GM23338 (cell line): ENCODE measurements around the gene SASH1. TPM values are rescaled to one million over a fixed set of nuclear protein-coding genes. Genes with fewer than 3 reads are reported as not detected.

Source experiments
- ATAC-seq: fragments of 200-7000 bp; cut with Tn5 transposase; 3 replicates; pipeline ENCODE4 v1.9.1; 2020
- DNase-seq: peaks from one replicate; pipeline ENCODE4 v3.0.0-alpha.2; 2015; ENCODE audit warnings: low spot score
- H2AFZ ChIP-seq: fragments of 200-600 bp; sonication (generic); 2 replicates; pipeline ENCODE4 v1.8.0; 2016; ENCODE audit warnings: antibody characterized with exemption, mild to moderate bottlenecking, moderate library complexity
- H3F3A ChIP-seq: fragments of 200-600 bp; sonication (generic); replicated peaks from 2 replicates; pipeline ENCODE4 v1.8.0; 2017; ENCODE audit warnings: antibody characterized with exemption, mixed run types, low read depth
- H3K27ac ChIP-seq: fragments of 200-600 bp; sonication (generic); 2 replicates; pipeline ENCODE4 v1.6.1; 2016; ENCODE audit warnings: low read depth
- H3K27me3 ChIP-seq: fragments of 200-600 bp; sonication (generic); 2 replicates; pipeline ENCODE4 v1.8.0; 2016; ENCODE audit warnings: mild to moderate bottlenecking, mixed run types, moderate library complexity; ENCODE audit not compliant: insufficient read depth
- H3K36me3 ChIP-seq: fragments of 200-600 bp; sonication (generic); 2 replicates; pipeline ENCODE4 v1.8.0; 2016; ENCODE audit warnings: mild to moderate bottlenecking; ENCODE audit not compliant: insufficient read depth
- H3K4me1 ChIP-seq: fragments of 200-600 bp; sonication (generic); 2 replicates; pipeline ENCODE4 v1.8.0; 2016; ENCODE audit warnings: mild to moderate bottlenecking, moderate library complexity; ENCODE audit not compliant: insufficient read depth
- H3K4me2 ChIP-seq: fragments of 200-600 bp; sonication (generic); 2 replicates; pipeline ENCODE4 v1.7.1; 2017; ENCODE audit warnings: mixed run types
- H3K4me3 ChIP-seq: fragments of 200-600 bp; sonication (generic); 2 replicates; pipeline ENCODE4 v1.6.1; 2016; ENCODE audit warnings: mixed run types
- H3K79me2 ChIP-seq: fragments of 200-600 bp; sonication (generic); replicated peaks from 2 replicates; pipeline ENCODE4 v1.8.0; 2017; ENCODE audit warnings: mild to moderate bottlenecking; ENCODE audit not compliant: insufficient read depth
- H3K9me2 ChIP-seq: fragments of 200-600 bp; sonication (generic); 2 replicates; pipeline ENCODE4 v1.8.0; 2017; ENCODE audit not compliant: insufficient read depth
- H4K20me1 ChIP-seq: fragments of 200-600 bp; sonication (generic); replicated peaks from 2 replicates; pipeline ENCODE4 v1.8.0; 2017; ENCODE audit warnings: mild to moderate bottlenecking; ENCODE audit not compliant: insufficient read depth
- H3K27ac Mint-ChIP-seq: 2 replicates; pipeline ENCODE4 v1.8.0; 2020; ENCODE audit warnings: inconsistent platforms, mild to moderate bottlenecking, moderate library complexity, mixed read lengths
- H3K27me3 Mint-ChIP-seq: 3 replicates; pipeline ENCODE4 v1.8.0; 2022; ENCODE audit warnings: low read depth, mild to moderate bottlenecking, moderate library complexity, mixed read lengths, inconsistent platforms; ENCODE audit not compliant: insufficient read depth, poor library complexity
- H3K36me3 Mint-ChIP-seq: 3 replicates; pipeline ENCODE4 v1.8.0; 2021; ENCODE audit warnings: low read depth, mild to moderate bottlenecking, inconsistent platforms, moderate library complexity, mixed read lengths
- H3K4me1 Mint-ChIP-seq: 3 replicates; pipeline ENCODE4 v1.8.0; 2020; ENCODE audit warnings: mild to moderate bottlenecking, inconsistent platforms, mixed read lengths
- H3K4me3 Mint-ChIP-seq: 3 replicates; pipeline ENCODE4 v1.8.0; 2021; ENCODE audit warnings: moderate library complexity, mild to moderate bottlenecking, inconsistent platforms, mixed read lengths
- H3K9me3 Mint-ChIP-seq: 3 replicates; pipeline ENCODE4 v1.8.0; 2020; ENCODE audit warnings: moderate library complexity, mild to moderate bottlenecking, inconsistent platforms, mixed read lengths
- CREB1 ChIP-seq: fragments of 250-450 bp; sonication (Bioruptor Pico); IDR thresholded peaks from 2 replicates; pipeline ENCODE4 v1.5.0; 2020; ENCODE audit warnings: low read depth, mild to moderate bottlenecking, moderate library complexity
- CTCF ChIP-seq, 2 experiments: fragments of 200-600 bp in 1 of 2; sonication (generic) in 1 of 2; conservative IDR thresholded peaks; 2 replicates each; pipeline versions ENCODE4 v1.5.1 to v1.6.1; 2016 to 2017; ENCODE audit warnings: antibody characterized with exemption in 2 of 2, low read depth in 2 of 2, mild to moderate bottlenecking in 2 of 2, moderate library complexity in 1 of 2
- ETS1 ChIP-seq: IDR thresholded peaks from 2 replicates; pipeline ENCODE4 v1.6.1; 2016; ENCODE audit warnings: antibody characterized with exemption
- EZH2 ChIP-seq: fragments of 200-600 bp; sonication (generic); IDR thresholded peaks from one replicate; pipeline ENCODE4 v1.8.0; 2017; ENCODE audit warnings: antibody characterized with exemption, mild to moderate bottlenecking, low read depth; ENCODE audit not compliant: unreplicated experiment
- EZH2phosphoT487 ChIP-seq: fragments of 200-600 bp; sonication (generic); IDR thresholded peaks from one replicate; pipeline ENCODE4 v1.8.1; 2018; ENCODE audit warnings: antibody characterized with exemption; ENCODE audit not compliant: unreplicated experiment
- JUNB ChIP-seq: IDR thresholded peaks from one replicate; pipeline ENCODE4 v1.6.1; 2016; ENCODE audit warnings: antibody characterized with exemption; ENCODE audit not compliant: unreplicated experiment
- NANOG ChIP-seq: IDR thresholded peaks from 2 replicates; pipeline ENCODE4 v1.6.1; 2016; ENCODE audit warnings: antibody characterized with exemption, borderline replicate concordance
- POLR2AphosphoS5 ChIP-seq: IDR thresholded peaks from 2 replicates; pipeline ENCODE4 v1.6.1; 2016; ENCODE audit warnings: antibody characterized with exemption, low read depth
- STAT1 ChIP-seq: IDR thresholded peaks from one replicate; pipeline ENCODE4 v1.6.1; 2016; ENCODE audit warnings: antibody characterized with exemption; ENCODE audit not compliant: unreplicated experiment
- ZNF114 ChIP-seq: fragments of 250-450 bp; sonication (Bioruptor Pico); IDR thresholded peaks from 2 replicates; pipeline ENCODE4 v1.5.0; 2020; ENCODE audit warnings: mild to moderate bottlenecking, moderate library complexity
- ZNF331 ChIP-seq: fragments of 250-450 bp; sonication (Bioruptor Pico); IDR thresholded peaks from 2 replicates; pipeline ENCODE4 v1.5.0; 2020; ENCODE audit warnings: low read depth, mild to moderate bottlenecking, moderate library complexity
- polyA plus RNA-seq: library from polyadenylated mRNA; unstranded; fragments of >200 nt; fragmentation: Nextera tagmentation; extraction: Ambion mirVana; gene quantifications from 2 replicates; pipeline ENCODE4 v1.2.1, GENCODE V29; 2016
- total RNA-seq: library from RNA; depleted of rRNA; stranded (reverse); fragments of >200 nt; shearing (Covaris generic); gene quantifications from 2 replicates; pipeline ENCODE4 v1.2.3, GENCODE V29; 2014
- TF ChIP-seq, protein P1 (sequence below): IDR thresholded peaks from one replicate; pipeline ENCODE4 v1.6.1; 2018; ENCODE audit warnings: antibody characterized with exemption; ENCODE audit not compliant: unreplicated experiment
- TF ChIP-seq, protein P2 (sequence below): fragments of 250-450 bp; sonication (Bioruptor Pico); IDR thresholded peaks from 2 replicates; pipeline ENCODE4 v1.5.0; 2020; ENCODE audit warnings: mild to moderate bottlenecking, moderate library complexity

The SASH1 gene
- total and polyA plus RNA-seq, 2 experiments from 2014 or later, result 8.2 to 30.2 TPM

GRCh38 chr6:148348778-148349177, 6.1 kb downstream of the SASH1 start:
- Histone ChIP-seq H4K20me1 (no peaks in the 10 kb centered on the region), H3K79me2 (peaks cover 77% of the 10 kb centered on the region), H3K9me2 (no peaks in the 10 kb centered on the region), H2AFZ (no peak overlapping the region), H3K4me3 (peak overlapping the region; percentile 31), H3K27me3 (peaks cover 5% of the 10 kb centered on the region; the same call in 1 of the 2 replicates), H3K4me2 (peak overlapping the region; percentile 63), H3K27ac (no peak overlapping the region), H3F3A (no peaks in the 10 kb centered on the region), H3K4me1 (peaks cover 66% of the 10 kb centered on the region), H3K36me3 (no peaks in the 10 kb centered on the region)
- H3K27ac Mint-ChIP-seq, result peak overlapping the region; percentile 78; the same call in 1 of the 2 replicates
- DNase-seq, result no peak
- peaks cover 63% of the 10 kb centered on the region for H3K4me1 Mint-ChIP-seq
- no peak for TF ChIP-seq STAT1
- TF ChIP-seq ETS1, result no peak
- TF ChIP-seq ZNF114, result no peak
- TF ChIP-seq, protein P1, sequence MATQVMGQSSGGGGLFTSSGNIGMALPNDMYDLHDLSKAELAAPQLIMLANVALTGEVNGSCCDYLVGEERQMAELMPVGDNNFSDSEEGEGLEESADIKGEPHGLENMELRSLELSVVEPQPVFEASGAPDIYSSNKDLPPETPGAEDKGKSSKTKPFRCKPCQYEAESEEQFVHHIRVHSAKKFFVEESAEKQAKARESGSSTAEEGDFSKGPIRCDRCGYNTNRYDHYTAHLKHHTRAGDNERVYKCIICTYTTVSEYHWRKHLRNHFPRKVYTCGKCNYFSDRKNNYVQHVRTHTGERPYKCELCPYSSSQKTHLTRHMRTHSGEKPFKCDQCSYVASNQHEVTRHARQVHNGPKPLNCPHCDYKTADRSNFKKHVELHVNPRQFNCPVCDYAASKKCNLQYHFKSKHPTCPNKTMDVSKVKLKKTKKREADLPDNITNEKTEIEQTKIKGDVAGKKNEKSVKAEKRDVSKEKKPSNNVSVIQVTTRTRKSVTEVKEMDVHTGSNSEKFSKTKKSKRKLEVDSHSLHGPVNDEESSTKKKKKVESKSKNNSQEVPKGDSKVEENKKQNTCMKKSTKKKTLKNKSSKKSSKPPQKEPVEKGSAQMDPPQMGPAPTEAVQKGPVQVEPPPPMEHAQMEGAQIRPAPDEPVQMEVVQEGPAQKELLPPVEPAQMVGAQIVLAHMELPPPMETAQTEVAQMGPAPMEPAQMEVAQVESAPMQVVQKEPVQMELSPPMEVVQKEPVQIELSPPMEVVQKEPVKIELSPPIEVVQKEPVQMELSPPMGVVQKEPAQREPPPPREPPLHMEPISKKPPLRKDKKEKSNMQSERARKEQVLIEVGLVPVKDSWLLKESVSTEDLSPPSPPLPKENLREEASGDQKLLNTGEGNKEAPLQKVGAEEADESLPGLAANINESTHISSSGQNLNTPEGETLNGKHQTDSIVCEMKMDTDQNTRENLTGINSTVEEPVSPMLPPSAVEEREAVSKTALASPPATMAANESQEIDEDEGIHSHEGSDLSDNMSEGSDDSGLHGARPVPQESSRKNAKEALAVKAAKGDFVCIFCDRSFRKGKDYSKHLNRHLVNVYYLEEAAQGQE, result no peak
- TF ChIP-seq CREB1 (CRISPR knock-in tag), result no peak
- TF ChIP-seq, protein P2, sequence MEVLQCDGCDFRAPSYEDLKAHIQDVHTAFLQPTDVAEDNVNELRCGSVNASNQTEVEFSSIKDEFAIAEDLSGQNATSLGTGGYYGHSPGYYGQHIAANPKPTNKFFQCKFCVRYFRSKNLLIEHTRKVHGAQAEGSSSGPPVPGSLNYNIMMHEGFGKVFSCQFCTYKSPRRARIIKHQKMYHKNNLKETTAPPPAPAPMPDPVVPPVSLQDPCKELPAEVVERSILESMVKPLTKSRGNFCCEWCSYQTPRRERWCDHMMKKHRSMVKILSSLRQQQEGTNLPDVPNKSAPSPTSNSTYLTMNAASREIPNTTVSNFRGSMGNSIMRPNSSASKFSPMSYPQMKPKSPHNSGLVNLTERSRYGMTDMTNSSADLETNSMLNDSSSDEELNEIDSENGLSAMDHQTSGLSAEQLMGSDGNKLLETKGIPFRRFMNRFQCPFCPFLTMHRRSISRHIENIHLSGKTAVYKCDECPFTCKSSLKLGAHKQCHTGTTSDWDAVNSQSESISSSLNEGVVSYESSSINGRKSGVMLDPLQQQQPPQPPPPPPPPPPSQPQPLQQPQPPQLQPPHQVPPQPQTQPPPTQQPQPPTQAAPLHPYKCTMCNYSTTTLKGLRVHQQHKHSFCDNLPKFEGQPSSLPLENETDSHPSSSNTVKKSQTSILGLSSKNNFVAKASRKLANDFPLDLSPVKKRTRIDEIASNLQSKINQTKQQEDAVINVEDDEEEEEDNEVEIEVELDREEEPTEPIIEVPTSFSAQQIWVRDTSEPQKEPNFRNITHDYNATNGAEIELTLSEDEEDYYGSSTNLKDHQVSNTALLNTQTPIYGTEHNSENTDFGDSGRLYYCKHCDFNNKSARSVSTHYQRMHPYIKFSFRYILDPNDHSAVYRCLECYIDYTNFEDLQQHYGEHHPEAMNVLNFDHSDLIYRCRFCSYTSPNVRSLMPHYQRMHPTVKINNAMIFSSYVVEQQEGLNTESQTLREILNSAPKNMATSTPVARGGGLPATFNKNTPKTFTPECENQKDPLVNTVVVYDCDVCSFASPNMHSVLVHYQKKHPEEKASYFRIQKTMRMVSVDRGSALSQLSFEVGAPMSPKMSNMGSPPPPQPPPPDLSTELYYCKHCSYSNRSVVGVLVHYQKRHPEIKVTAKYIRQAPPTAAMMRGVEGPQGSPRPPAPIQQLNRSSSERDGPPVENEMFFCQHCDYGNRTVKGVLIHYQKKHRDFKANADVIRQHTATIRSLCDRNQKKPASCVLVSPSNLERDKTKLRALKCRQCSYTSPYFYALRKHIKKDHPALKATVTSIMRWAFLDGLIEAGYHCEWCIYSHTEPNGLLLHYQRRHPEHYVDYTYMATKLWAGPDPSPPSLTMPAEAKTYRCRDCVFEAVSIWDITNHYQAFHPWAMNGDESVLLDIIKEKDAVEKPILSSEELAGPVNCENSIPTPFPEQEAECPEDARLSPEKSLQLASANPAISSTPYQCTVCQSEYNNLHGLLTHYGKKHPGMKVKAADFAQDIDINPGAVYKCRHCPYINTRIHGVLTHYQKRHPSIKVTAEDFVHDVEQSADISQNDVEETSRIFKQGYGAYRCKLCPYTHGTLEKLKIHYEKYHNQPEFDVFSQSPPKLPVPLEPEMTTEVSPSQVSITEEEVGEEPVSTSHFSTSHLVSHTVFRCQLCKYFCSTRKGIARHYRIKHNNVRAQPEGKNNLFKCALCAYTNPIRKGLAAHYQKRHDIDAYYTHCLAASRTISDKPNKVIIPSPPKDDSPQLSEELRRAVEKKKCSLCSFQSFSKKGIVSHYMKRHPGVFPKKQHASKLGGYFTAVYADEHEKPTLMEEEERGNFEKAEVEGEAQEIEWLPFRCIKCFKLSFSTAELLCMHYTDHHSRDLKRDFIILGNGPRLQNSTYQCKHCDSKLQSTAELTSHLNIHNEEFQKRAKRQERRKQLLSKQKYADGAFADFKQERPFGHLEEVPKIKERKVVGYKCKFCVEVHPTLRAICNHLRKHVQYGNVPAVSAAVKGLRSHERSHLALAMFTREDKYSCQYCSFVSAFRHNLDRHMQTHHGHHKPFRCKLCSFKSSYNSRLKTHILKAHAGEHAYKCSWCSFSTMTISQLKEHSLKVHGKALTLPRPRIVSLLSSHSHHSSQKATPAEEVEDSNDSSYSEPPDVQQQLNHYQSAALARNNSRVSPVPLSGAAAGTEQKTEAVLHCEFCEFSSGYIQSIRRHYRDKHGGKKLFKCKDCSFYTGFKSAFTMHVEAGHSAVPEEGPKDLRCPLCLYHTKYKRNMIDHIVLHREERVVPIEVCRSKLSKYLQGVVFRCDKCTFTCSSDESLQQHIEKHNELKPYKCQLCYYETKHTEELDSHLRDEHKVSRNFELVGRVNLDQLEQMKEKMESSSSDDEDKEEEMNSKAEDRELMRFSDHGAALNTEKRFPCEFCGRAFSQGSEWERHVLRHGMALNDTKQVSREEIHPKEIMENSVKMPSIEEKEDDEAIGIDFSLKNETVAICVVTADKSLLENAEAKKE (CRISPR knock-in tag), result no peak
- no peak for TF ChIP-seq NANOG
- TF ChIP-seq CTCF (conservative IDR thresholded peaks at IDR 0.05; ENCODE audit: low read depth in 2 of 2), result no peak
- no peak for TF ChIP-seq ZNF331
- no peak for TF ChIP-seq EZH2phosphoT487
- TF ChIP-seq JUNB, result no peak
- TF ChIP-seq POLR2AphosphoS5, result no peak
- no peak for TF ChIP-seq EZH2
- no peaks in the 10 kb centered on the region for H3K9me3 Mint-ChIP-seq
- H3K36me3 Mint-ChIP-seq, result peaks cover 6% of the 10 kb centered on the region; the same call in 2 of the 3 replicates
- peak; percentile 39 for ATAC-seq
- H3K27me3 Mint-ChIP-seq, result peaks cover 10% of the 10 kb centered on the region
- peak overlapping the region; percentile 21; the same call in 2 of the 3 replicates for H3K4me3 Mint-ChIP-seq
